ENCODE data around the gene COL23A1. TPM values are rescaled to one million over a fixed set of nuclear protein-coding genes. Genes with fewer than 3 reads are reported as not detected.

COL23A1 gene
- total RNA-seq, 2 donors from 2014 or later: 5.5 to 6.0 TPM

- no peak for ATAC-seq
- no peak for DNase-seq
- intact Hi-C loops (cut with DNase I): no loop called here
Observed at GRCh38 chr5:178403956-178404600, 186.1 kb downstream of the COL23A1 start.

- DNase-seq: no peak
- ATAC-seq: no peak
- intact Hi-C loops (cut with DNase I): no loop called here
Observed at GRCh38 chr5:178403351-178403750, 186.8 kb downstream of the COL23A1 start.

- no peak for ATAC-seq
- intact Hi-C loops (cut with DNase I): no loop called here
- peak; percentile 8 for DNase-seq
Observed at GRCh38 chr5:178399701-178400095, 190.5 kb downstream of the COL23A1 start.

- intact Hi-C loops (cut with DNase I): no loop called here
- DNase-seq (peak; percentile 13), ATAC-seq (no peak)
Observed at GRCh38 chr5:178398901-178399700, 191.1 kb downstream of the COL23A1 start.

GRCh38 chr5:178396796-178397720 is 193.1 kb downstream of the COL23A1 start:
- ATAC-seq (peak; percentile 60 to 89), DNase-seq (peak; percentile 29)
- intact Hi-C loops (cut with DNase I): no loop called here

- ATAC-seq (no peak), DNase-seq (peak; percentile 15)
- intact Hi-C loops (cut with DNase I): no loop called here
Observed at GRCh38 chr5:178394074-178394473, 196.1 kb downstream of the COL23A1 start.

- intact Hi-C loops (cut with DNase I): no loop called here
- ATAC-seq: peak in 1 of 2 donors; percentile 35
- peak; percentile 14 for DNase-seq
Observed at GRCh38 chr5:178392931-178393394, 197.2 kb downstream of the COL23A1 start.

- DNase-seq (peak; percentile 13), ATAC-seq (no peak)
Observed at GRCh38 chr5:178392386-178392785, 197.8 kb downstream of the COL23A1 start.

GRCh38 chr5:178391480-178391879 is 198.7 kb downstream of the COL23A1 start:
- intact Hi-C loops (cut with DNase I): no loop called here
- ATAC-seq (no peak), DNase-seq (no peak)

More at GRCh38 chr5:178392386-178392785, 197.8 kb downstream of the COL23A1 start:
- intact Hi-C loops (cut with DNase I): no loop called here

GRCh38 chr5:178389796-178390195 is 200.4 kb downstream of the COL23A1 start:
- DNase-seq: peak; percentile 40
- intact Hi-C loops (cut with DNase I): no loop called here
- peak in 1 of 2 donors; percentile 20 for ATAC-seq

GRCh38 chr5:178389026-178389729 is 201.0 kb downstream of the COL23A1 start:
- intact Hi-C loops (cut with DNase I): no loop called here
- DNase-seq: peak; percentile 6
- ATAC-seq: no peak

GRCh38 chr5:178388386-178389025 is 201.7 kb downstream of the COL23A1 start:
- ATAC-seq: peak in 1 of 2 donors; percentile 60
- intact Hi-C loops (cut with DNase I): no loop called here

GRCh38 chr5:178387856-178388190 is 202.4 kb downstream of the COL23A1 start:
- ATAC-seq (no peak), DNase-seq (peak; percentile 9)
- intact Hi-C loops (cut with DNase I): no loop called here

More at GRCh38 chr5:178388386-178389025, 201.7 kb downstream of the COL23A1 start:
- peak; percentile 66 for DNase-seq

GRCh38 chr5:178387061-178387855 is 202.9 kb downstream of the COL23A1 start:
- DNase-seq: peak; percentile 11

GRCh38 chr5:178386336-178386931 is 203.8 kb downstream of the COL23A1 start:
- DNase-seq: peak; percentile 4
- intact Hi-C loops (cut with DNase I): no loop called here
- ATAC-seq: no peak

More at GRCh38 chr5:178387061-178387855, 202.9 kb downstream of the COL23A1 start:
- no peak for ATAC-seq
- intact Hi-C loops (cut with DNase I): no loop called here

GRCh38 chr5:178385496-178385890 is 204.7 kb downstream of the COL23A1 start:
- ATAC-seq (no peak), DNase-seq (peak; percentile 14)
- intact Hi-C loops (cut with DNase I): no loop called here
